ENCODE results near the gene ARMC9.

GRCh38 chr2:231161877-231162329 is 36.5 kb upstream of the ARMC9 start:
- no peak for TF ChIP-seq REST (IDR thresholded peaks at IDR 0.05; ENCODE audit: insufficient read depth in 1 of 2, low read depth in 2 of 2, low read length in 1 of 2)
- no peak for TF ChIP-seq CTCF (IDR thresholded peaks at IDR 0.05)
- TF ChIP-seq POLR2AphosphoS5 (IDR thresholded peaks at IDR 0.05; ENCODE audit: low read depth, low read length), result no peak
- TF ChIP-seq SIN3A (IDR thresholded peaks at IDR 0.05; ENCODE audit: borderline replicate concordance, insufficient read depth, low read depth, low read length), result no peak
